ENCODE results near the gene CEP85L. TPM values are rescaled to one million over a fixed set of nuclear protein-coding genes. Genes with fewer than 3 reads are reported as not detected.

The CEP85L gene
- polyA plus RNA-seq, 1 of the 3 experiments (the other 2 are of a cell fraction) = 1.1 TPM

- no peaks in the 10 kb centered on the region for H3K4me1 ChIP-seq (ENCODE audit: control insufficient read depth in 1 of 2, insufficient read depth in 2 of 2, low read depth in 1 of 2, low read length in 1 of 2)
- H3F3A ChIP-seq (replicated peaks; ENCODE audit: insufficient read depth) = no peaks in the 10 kb centered on the region
- peaks cover 10% of the 10 kb centered on the region; the same call in 1 of the 2 replicates for H3K9me3 ChIP-seq
- POLR2A ChIA-PET = no interaction called here
- H3K27me3 ChIP-seq (ENCODE audit: insufficient read depth) = no peaks in the 10 kb centered on the region
- CTCF ChIA-PET = no interaction called here
- no peak overlapping the region for H3K4me3 ChIP-seq (ENCODE audit: low read depth in 2 of 2, low read length in 1 of 2)
- no peaks in the 10 kb centered on the region for H3K79me2 ChIP-seq (ENCODE audit: insufficient read depth)
- no peaks in the 10 kb centered on the region for H4K20me1 ChIP-seq (ENCODE audit: insufficient read depth)
- TF ChIP-seq EZH2phosphoT487 (IDR thresholded peaks at IDR 0.05; ENCODE audit: borderline replicate concordance, low read depth) (no peak), NRF1 (IDR thresholded peaks at IDR 0.05; ENCODE audit: low read depth, low read length) (no peak), ZBTB33 (IDR thresholded peaks at IDR 0.05; ENCODE audit: borderline replicate concordance, low read depth) (no peak), RAD21 (IDR thresholded peaks at IDR 0.05; ENCODE audit: low read length) (no peak), GABPA (IDR thresholded peaks at IDR 0.05; ENCODE audit: low read depth) (no peak), CHD2 (IDR thresholded peaks at IDR 0.05; ENCODE audit: low read length, partially characterized antibody) (no peak), MAX (IDR thresholded peaks at IDR 0.05; ENCODE audit: low read depth) (no peak), CTCF (IDR thresholded peaks at IDR 0.05) (no peak), IRF3 (IDR thresholded peaks at IDR 0.05; ENCODE audit: low read depth, low read length) (no peak), GATA2 (CRISPR knock-in tag; IDR thresholded peaks at IDR 0.05) (no peak), YY1 (IDR thresholded peaks at IDR 0.05; ENCODE audit: low read depth) (no peak), NFIC (IDR thresholded peaks at IDR 0.05; ENCODE audit: borderline replicate concordance) (no peak), PBX3 (IDR thresholded peaks at IDR 0.05) (no peak), MXI1 (IDR thresholded peaks at IDR 0.05; ENCODE audit: low read depth, low read length) (no peak), TEAD4 (IDR thresholded peaks at IDR 0.05; ENCODE audit: borderline replicate concordance, insufficient read depth) (no peak), FOXM1 (IDR thresholded peaks at IDR 0.05; ENCODE audit: low read depth) (no peak), FOXJ3 (CRISPR knock-in tag; IDR thresholded peaks at IDR 0.05) (no peak), SIN3A (IDR thresholded peaks at IDR 0.05; ENCODE audit: borderline replicate concordance, low read depth, low read length) (no peak)
- no peaks in the 10 kb centered on the region for H3K9me2 ChIP-seq
- no peak overlapping the region for H3K9ac ChIP-seq
- 33% methylated on average over 1 of the region's 1 CpG for WGBS (ENCODE audit: low lambda C conversion rate)
- no peak overlapping the region for H3K27ac ChIP-seq (ENCODE audit: low read depth in 2 of 2, low read length in 1 of 2)
- no peak for DNase-seq
- no peak overlapping the region for H2AFZ ChIP-seq (ENCODE audit: low read depth)
- H3K4me2 ChIP-seq = no peak overlapping the region
- H3K36me3 ChIP-seq (replicated peaks in 1 of 2; ENCODE audit: control insufficient read depth in 1 of 2, insufficient read depth in 2 of 2, low read length in 1 of 2) = no peaks in the 10 kb centered on the region
Measured at GRCh38 chr6:118444796-118445195, 206.6 kb downstream of the CEP85L start.

All from SK-N-SH (cell line).